T-helper 1 cell treated with Interleukin-12 subunit alpha and Interleukin-12 subunit beta and Interleukin-4 antibody, amounts not matched to agents 30 ng/mL and 1 ng/mL, for 36 hours (primary cell): Measurements from ENCODE around the gene BAIAP2. TPM values are rescaled to one million over a fixed set of nuclear protein-coding genes. Genes with fewer than 3 reads are reported as not detected.

ENCODE experiments used
- intact Hi-C: fragments of 100-400 bp; cut with micrococcal nuclease; formaldehyde crosslinking; loops from one replicate; pipeline ENCODE4 v1.15.1; 2024
- total RNA-seq: library from RNA; stranded (reverse); gene quantifications from 2 replicates; pipeline ENCODE4 v1.2.3, GENCODE V29; 2022

Gene BAIAP2
- total RNA-seq, 1 donor from 2014 or later: 7.2 TPM

DNA sequence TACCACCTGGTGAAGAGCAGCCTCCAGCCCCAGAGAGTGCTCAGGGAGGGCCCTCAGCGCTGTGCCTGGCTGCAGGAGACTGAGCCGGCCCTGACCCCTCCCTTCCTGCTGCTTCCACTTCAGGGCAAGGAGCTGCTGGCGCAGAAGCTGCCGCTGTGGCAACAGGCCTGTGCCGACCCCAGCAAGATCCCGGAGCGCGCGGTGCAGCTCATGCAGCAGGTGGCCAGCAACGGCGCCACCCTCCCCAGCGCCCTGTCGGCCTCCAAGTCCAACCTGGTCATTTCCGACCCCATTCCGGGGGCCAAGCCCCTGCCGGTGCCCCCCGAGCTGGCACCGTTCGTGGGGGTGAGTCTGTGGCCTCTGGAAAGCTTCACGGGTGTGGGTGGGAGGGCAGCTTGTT, 68.4 kb downstream of the BAIAP2 start:
- intact Hi-C loops: loop anchor here (5.0 kb wide), 2 partner anchors 119 to 379 kb away; partner anchors contain the start of gene CEP131

GRCh38 chr17:81106716-81107115, 71.8 kb downstream of the BAIAP2 start:
- intact Hi-C loops: no loop called here

GRCh38 chr17:81108220-81108619, 73.3 kb downstream of the BAIAP2 start:
- intact Hi-C loops: no loop called here

DNA sequence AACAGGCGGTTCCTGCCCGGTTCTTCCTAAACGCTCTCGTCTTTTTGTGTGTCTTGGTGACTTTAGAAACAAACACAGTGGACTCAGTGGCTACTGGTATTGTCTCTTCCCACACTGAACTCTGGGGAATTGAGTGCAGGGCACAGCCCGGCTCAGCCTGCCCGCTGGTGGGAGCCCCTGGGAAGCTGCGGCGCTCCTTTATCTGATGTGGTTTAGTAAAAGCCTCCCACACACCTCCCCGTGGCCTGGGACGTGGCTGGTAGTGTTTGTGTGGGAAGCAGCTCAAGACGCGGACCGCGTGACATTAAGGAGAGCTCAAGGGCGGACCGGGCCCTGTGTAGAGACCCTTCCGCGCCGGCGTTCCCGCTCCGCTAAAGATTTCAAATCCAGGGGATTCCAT, 75.0 kb downstream of the BAIAP2 start:
- intact Hi-C loops: no loop called here

GRCh38 chr17:81110488-81111040, 75.6 kb downstream of the BAIAP2 start:
- intact Hi-C loops: no loop called here

- intact Hi-C loops: no loop called here
Observed at GRCh38 chr17:81111066-81111465, 76.1 kb downstream of the BAIAP2 start.

DNA sequence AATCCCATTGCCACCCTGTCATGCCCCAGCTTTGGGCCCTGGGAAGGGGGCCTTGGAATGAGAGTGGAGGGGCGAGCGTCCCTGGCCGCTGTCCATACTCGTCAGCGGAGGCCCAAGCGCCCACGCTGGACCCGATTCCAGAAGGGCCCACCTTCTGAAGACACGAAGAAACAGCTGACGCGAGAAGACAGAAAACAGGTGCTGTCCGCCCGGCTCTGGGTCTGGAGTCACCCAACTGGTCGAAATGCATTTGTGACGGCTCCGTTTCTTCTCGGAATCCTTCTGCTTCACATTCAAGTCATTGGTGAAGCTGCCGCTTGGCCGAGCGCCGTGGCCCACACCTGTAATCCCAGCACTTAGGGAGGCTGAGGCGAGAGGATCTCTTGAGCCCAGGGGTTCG, 77.5 kb downstream of the BAIAP2 start:
- intact Hi-C loops: no loop called here

GRCh38 chr17:81113158-81113724, 78.3 kb downstream of the BAIAP2 start:
- intact Hi-C loops: no loop called here

GRCh38 chr17:81114351-81115093, 79.6 kb downstream of the BAIAP2 start:
- intact Hi-C loops: no loop called here

- intact Hi-C loops: no loop called here
Observed at GRCh38 chr17:81115219-81115618, 80.3 kb downstream of the BAIAP2 start.

DNA sequence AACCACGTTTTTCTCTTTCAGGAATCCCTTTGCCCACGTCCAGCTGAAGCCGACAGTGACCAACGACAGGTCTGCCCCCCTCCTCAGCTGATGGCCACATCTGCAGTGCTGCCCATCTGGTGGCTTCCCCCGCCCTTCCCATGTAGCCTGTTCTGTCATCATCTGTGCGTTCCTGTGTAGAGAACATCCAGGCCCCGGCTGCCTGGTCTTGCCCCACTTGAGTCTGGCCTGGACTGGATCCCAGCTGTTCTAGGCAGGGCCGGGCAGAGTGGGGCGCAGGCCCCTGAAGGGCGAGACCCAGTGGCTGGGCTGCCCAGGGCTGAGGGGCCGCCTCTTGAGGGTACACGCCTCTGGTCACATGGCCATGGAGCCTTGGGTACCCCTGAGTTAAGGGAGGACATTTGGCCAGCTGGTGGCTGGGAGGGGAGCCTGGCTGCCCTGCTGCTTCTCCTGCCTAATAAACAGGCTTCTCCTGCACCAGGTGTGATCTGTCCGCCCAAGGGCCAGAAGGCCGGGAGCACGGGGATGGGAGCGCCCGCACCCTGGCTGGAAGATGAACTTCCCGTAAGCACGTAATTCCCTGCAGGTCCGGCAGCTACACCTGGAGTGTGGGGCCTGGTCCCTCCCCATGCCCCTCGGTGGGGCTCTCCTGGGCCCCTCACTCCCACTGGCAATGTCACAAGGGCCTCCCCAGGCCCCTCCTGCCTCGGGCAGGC, 81.0 kb downstream of the BAIAP2 start:
- intact Hi-C loops: no loop called here

- intact Hi-C loops: no loop called here
Observed at GRCh38 chr17:81116704-81117103, 81.8 kb downstream of the BAIAP2 start.

DNA sequence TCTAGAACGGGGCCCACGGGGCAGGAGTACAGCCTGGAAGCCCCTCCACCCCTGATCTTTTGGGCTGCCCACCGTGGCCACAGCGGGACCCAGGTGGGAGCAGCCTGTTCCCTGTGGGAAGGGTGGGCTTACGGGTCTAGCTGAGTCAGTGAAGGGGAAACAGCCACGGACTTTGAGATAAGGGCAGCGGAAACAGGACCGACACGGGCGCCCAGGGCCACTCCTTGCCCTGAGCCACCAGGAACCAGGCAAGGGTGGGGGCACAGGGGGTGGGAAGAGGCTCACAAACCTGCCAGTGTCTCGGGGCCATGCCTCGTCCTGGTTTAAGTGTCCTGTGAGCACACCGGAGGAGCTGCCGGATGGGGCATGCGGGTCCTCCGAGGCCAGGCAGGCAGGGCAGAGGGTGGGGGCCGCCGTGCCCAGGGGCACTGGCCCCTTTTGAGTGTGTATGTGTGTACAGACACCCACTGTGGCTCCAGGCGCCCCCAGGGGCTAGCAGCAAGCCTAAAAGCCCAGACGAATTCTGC, 82.8 kb downstream of the BAIAP2 start:
- intact Hi-C loops: no loop called here

DNA sequence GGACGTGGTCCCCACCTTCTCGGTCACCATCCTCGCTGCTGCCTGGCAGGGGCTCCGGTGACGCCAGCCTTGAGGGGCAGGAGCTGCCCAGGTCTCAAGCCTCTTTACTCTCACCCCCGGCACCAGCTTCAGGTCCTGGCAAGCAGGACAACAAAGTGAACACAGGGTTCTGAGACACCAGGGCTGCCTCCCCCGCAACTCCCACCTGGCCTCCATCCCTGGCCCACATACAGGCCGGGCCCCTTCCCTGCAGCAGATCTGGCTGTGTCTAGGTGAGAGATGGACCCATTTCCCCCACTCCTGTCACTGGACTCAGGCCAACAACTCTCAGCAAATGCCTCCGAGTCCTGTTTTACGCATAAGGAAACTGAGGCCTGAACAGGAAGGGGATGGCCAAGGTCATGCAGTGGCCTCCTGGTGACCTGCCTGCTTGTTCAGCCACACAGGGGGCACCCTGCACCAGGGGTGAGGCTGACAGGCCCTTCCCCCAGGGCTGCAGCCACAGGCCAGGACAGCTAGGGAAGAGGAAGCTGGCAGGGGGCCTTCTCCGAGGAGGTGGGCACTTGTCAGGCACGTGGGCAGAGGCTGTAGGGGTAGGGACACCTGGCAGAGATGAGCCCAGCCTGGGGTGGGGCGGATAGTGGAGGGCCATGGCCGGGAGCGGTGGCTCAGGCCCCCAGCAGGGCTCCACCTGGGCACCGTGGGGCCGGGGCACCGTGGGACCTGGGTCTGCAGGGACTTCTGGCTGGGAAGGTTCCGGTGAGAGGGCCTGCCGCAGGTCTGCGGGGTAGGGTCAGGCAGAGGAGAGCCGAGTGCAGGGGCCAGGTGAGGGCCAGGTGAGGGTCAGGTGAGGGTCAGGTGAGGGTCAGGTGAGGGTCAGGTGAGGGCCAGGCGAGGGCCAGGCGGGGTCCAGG, 83.6 kb downstream of the BAIAP2 start:
- intact Hi-C loops: loop anchor here (1.0 kb wide), 2 partner anchors 83 to 105 kb away; partner anchors contain the start of gene BAIAP2

GRCh38 chr17:81119223-81120148, 84.5 kb downstream of the BAIAP2 start:
- intact Hi-C loops: loop anchor here (1.0 kb wide), 2 partner anchors 84 to 104 kb away; partner anchors contain the start of gene BAIAP2

- intact Hi-C loops: no loop called here
Observed at GRCh38 chr17:81120149-81120484, 85.2 kb downstream of the BAIAP2 start.

DNA sequence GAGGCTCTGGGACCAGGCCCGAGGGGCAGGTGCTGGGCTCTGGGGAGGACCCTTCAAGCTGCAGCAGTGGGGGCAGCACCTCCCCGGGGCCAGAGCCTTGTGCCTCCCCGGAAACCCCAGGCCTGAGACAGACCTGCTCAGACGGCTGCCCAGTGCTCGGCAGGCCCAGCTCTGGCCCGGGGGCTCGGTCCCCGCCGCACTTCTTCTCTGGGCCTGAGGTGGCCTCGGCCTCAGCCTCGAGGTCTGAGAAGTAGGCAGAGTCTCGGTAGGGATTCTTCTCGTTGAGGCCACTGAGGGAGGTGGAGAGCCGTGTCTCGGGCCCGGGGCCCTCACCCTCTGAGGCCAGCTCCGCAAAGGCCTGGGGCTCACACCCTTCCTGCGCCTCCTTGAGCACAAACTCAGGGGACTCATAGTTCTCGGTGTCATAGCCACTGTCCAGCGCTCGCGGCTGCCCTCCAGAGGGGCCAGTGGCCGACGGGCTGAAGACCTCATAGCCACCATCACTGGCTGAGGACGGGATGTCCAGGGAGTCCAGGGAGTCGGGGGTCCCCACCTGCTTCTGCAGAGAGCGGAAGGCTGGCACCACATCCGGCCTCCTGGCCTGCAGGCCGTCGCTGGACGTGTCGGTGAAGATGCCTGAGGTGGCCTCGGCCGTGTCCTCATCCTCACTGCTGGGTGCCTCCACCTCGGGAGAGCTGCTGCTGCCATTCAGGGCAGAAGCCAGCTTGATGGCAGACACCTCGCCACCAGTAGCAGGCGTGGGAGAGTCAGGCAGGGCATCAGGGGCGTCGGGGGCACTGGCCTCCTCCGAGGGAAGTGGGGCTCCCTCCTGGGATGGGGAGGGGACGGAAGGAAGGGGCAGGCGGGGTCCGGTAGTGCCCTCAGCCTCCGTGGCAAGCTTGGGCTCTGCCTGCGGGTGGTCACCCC, 86.0 kb downstream of the BAIAP2 start:
- intact Hi-C loops: no loop called here
